Breast epithelium (tissue), 3 donors: Measurements from ENCODE around the gene PIK3R1.

Source experiments
- CTCF ChIP-seq, 3 donors: fragments of 450-650 bp; IDR thresholded peaks; one replicate each; pipeline ENCODE4 v1.5.1; 2016 to 2017; ENCODE audit warnings: antibody characterized with exemption in 3 of 3, mild to moderate bottlenecking in 3 of 3, moderate library complexity in 3 of 3
- POLR2A ChIP-seq: fragments of 450-650 bp; IDR thresholded peaks from one replicate; pipeline ENCODE4 v1.6.1; 2016; ENCODE audit warnings: antibody characterized with exemption, mild to moderate bottlenecking, moderate library complexity

- TF ChIP-seq CTCF (IDR thresholded peaks at IDR 0.05): no peak
- no peak for TF ChIP-seq POLR2A
Observed at GRCh38 chr5:68286612-68286912, 71.0 kb downstream of the PIK3R1 start.
